HFFc6 (cell line): ENCODE results near the gene IGFBP6. TPM values are rescaled to one million over a fixed set of nuclear protein-coding genes. Genes with fewer than 3 reads are reported as not detected.

ENCODE experiments used
- DNase-seq: peaks from one replicate; pipeline ENCODE4 v3.0.0-alpha.2; 2018
- H3K27ac Mint-ChIP-seq: 2 replicates; pipeline ENCODE4 v1.8.0; 2020; ENCODE audit warnings: mild to moderate bottlenecking, mixed read lengths
- H3K27me3 Mint-ChIP-seq: 2 replicates; pipeline ENCODE4 v1.8.0; 2021; ENCODE audit warnings: mild to moderate bottlenecking, moderate library complexity, mixed read lengths; ENCODE audit not compliant: insufficient read depth
- H3K36me3 Mint-ChIP-seq: 2 replicates; pipeline ENCODE4 v1.8.0; 2021; ENCODE audit warnings: low read depth, mixed read lengths
- H3K4me1 Mint-ChIP-seq: 2 replicates; pipeline ENCODE4 v1.8.0; 2020; ENCODE audit warnings: low read depth, mixed read lengths
- H3K4me3 Mint-ChIP-seq: 2 replicates; pipeline ENCODE4 v1.8.0; 2020; ENCODE audit warnings: mild to moderate bottlenecking, moderate library complexity, mixed read lengths
- H3K9me3 Mint-ChIP-seq: 2 replicates; pipeline ENCODE4 v1.8.0; 2020; ENCODE audit warnings: mild to moderate bottlenecking, mixed read lengths
- total RNA-seq, 6 experiments: library from RNA; stranded (reverse); fragmentation: NEBNext Ultra II Directional; extraction: Animal tissue kit (Norgen Biotek cat#: 25700); gene quantifications; 2 replicates in 1 of 6; 3 replicates in 5 of 6; pipeline ENCODE4 v1.2.3, GENCODE V29; 2021
- TF ChIP-seq, protein P1 (sequence below): fragments of 200-600 bp; sonication (generic); IDR thresholded peaks from 2 replicates; pipeline ENCODE4 v1.5.0; 2021; ENCODE audit warnings: antibody characterized with exemption, mild to moderate bottlenecking

Gene IGFBP6
- total RNA-seq, 6 experiments from 2014 or later = 317 to 444 (median 430) TPM

DNA sequence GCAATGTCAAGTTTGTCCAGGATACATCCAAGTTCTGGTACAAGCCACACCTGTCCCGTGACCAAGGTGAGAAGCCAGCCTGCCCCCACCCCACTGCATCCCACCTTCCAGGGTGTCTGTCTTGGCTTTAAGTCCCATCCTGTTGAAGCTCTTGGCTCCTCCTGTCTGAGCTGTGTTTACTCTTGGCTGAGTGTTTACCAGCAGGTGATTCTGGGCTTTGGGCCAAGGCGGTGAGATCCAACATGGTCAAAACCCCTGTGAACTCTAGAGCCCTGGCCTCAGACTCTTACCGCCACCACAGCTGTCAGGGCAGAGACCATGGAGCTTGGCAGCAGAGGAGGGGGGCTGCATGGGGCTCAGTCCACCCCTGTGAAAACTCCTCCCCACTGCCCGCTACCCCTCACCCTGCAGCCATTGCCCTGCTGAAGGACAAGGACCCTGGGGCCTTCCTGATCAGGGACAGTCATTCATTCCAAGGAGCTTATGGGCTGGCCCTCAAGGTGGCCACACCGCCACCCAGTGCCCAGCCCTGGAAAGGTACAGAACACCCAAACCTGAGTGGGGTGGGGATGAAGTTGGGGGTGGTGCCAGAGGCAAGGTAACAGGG is 36.0 kb upstream of the IGFBP6 start:
- peaks cover 33% of the 10 kb centered on the region for H3K27me3 Mint-ChIP-seq
- no peaks in the 10 kb centered on the region for H3K9me3 Mint-ChIP-seq
- peaks cover 39% of the 10 kb centered on the region for H3K4me1 Mint-ChIP-seq
- no peaks in the 10 kb centered on the region; the same call in 1 of the 2 replicates for H3K36me3 Mint-ChIP-seq
- no peak for DNase-seq
- H3K4me3 Mint-ChIP-seq = no peak overlapping the region
- H3K27ac Mint-ChIP-seq = peak overlapping the region; percentile 36
- TF ChIP-seq, protein P1, sequence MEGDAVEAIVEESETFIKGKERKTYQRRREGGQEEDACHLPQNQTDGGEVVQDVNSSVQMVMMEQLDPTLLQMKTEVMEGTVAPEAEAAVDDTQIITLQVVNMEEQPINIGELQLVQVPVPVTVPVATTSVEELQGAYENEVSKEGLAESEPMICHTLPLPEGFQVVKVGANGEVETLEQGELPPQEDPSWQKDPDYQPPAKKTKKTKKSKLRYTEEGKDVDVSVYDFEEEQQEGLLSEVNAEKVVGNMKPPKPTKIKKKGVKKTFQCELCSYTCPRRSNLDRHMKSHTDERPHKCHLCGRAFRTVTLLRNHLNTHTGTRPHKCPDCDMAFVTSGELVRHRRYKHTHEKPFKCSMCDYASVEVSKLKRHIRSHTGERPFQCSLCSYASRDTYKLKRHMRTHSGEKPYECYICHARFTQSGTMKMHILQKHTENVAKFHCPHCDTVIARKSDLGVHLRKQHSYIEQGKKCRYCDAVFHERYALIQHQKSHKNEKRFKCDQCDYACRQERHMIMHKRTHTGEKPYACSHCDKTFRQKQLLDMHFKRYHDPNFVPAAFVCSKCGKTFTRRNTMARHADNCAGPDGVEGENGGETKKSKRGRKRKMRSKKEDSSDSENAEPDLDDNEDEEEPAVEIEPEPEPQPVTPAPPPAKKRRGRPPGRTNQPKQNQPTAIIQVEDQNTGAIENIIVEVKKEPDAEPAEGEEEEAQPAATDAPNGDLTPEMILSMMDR = peak; percentile 47

DNA sequence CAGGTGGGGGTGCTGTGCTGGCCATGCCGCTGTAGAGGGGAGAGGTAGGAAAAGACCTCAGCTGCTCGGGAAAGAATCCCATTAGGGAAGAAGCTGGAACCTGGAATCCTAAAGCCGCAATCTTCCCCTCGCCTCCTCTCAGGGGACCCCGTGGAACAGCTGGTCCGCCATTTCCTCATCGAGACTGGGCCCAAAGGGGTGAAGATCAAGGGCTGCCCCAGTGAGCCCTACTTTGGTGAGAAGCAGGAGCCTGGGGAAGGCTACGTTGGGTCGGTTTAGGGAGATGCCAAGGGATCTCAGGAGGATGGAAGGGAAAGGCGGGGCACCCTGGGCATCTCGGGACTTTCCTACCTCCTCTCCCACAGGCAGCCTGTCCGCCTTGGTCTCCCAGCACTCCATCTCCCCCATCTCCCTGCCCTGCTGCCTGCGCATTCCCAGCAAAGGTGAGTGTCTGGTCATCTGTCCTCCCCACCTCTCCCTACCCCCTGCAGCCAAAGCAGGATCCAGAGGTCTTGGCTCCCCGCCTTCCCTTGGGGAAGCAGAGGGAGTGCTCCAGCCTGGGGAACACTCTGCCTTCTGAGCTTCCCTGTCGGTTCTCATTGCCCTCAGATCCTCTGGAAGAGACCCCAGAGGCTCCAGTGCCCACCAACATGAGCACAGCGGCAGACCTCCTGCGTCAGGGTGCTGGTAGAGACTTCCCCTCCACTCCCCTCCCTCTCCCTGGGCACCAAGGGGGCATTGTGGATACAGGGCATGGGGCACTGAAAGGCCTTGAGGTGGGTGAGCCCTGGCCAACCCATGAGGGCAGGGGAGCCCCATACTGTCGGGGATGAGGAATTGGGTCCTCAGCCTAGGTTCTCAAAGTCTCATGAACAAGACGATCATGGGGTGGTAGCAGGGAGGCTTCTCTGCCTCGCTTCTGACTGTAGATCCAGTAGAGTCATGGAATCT is 35.2 kb upstream of the IGFBP6 start:
- no peaks in the 10 kb centered on the region for H3K9me3 Mint-ChIP-seq
- no peaks in the 10 kb centered on the region; the same call in 1 of the 2 replicates for H3K36me3 Mint-ChIP-seq
- no peak for DNase-seq
- TF ChIP-seq, protein P1 = no peak
- H3K27ac Mint-ChIP-seq = peak overlapping the region; percentile 74
- peaks cover 45% of the 10 kb centered on the region for H3K4me1 Mint-ChIP-seq
- peaks cover 34% of the 10 kb centered on the region for H3K27me3 Mint-ChIP-seq
- H3K4me3 Mint-ChIP-seq = no peak overlapping the region; the same call in 1 of the 2 replicates

DNA sequence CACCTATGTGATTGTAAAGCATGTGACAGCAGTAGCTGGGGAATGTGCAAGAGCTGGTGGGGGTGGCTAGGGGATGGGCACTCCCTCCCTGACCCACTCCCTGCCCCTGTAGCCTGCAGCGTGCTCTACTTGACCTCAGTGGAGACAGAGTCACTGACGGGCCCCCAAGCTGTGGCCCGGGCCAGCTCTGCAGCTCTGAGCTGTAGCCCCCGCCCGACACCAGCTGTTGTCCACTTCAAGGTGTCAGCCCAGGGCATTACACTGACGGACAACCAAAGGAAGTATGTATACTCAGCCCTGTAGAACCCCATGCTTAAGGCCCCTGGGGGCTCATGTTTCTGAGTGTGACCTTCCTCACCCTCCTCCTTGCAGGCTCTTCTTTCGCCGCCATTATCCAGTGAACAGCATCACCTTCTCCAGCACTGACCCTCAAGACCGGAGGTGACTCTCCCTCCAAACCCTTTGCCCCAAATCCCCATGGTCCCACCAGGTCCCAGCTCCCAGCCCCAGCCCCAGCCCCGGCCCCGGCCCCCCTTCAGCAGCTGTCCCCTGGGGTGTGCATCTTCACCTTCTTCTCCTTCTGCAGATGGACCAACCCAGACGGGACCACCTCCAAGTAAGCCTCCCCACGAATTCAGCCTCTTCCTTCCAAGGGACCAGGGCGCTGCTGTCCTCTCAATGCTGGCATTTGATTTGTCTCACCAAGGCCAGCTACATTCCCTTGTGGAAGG is 34.3 kb upstream of the IGFBP6 start:
- peaks cover 32% of the 10 kb centered on the region for H3K27me3 Mint-ChIP-seq
- H3K4me1 Mint-ChIP-seq = peaks cover 53% of the 10 kb centered on the region
- no peak overlapping the region for H3K4me3 Mint-ChIP-seq
- H3K9me3 Mint-ChIP-seq = no peaks in the 10 kb centered on the region
- H3K36me3 Mint-ChIP-seq = no peaks in the 10 kb centered on the region; the same call in 1 of the 2 replicates
- TF ChIP-seq, protein P1 = no peak
- peak overlapping the region; percentile 74 for H3K27ac Mint-ChIP-seq
- DNase-seq = no peak

DNA sequence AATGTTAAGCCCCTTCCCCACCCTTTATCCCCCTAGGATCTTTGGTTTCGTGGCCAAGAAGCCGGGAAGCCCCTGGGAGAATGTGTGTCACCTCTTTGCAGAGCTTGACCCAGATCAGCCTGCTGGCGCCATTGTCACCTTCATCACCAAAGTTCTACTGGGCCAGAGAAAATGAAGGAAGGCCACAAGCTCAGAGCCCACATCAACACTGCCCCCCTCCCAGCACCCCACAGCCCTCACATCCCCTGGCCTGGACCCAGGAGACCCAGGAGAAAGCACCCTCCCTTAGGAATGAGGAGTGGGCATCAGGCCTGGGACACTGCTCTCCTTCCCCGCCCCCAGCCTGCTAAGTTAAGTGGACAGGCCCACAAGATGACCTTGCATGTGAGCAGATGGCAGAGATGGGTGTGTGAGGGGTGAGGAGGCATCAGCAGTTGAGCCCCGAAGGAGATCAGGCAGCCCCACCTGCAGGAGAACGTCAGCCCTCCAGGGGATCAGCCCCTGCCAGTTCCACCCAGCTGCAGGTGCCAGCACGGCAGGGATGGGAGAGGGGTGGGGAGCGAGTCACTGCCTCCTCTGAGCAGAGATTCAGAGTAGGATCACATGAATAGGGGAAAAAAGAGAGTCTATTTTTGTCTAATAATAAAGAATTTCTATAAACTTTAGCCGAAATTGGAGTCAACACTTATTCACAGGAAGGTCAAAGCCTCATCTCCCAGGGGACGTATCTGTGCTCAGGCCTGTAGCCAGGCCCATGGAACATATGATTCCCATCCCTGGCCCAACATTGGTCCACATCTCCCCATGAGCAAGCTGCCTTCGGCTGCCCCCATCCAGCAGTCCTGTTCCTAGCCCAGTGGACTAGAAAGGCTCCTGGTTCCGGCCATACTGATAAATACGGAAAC is 33.5 kb upstream of the IGFBP6 start:
- H3K4me1 Mint-ChIP-seq = peaks cover 61% of the 10 kb centered on the region
- no peaks in the 10 kb centered on the region; the same call in 1 of the 2 replicates for H3K36me3 Mint-ChIP-seq
- TF ChIP-seq, protein P1 = peak; percentile 31; the same call in 1 of the 2 replicates
- H3K9me3 Mint-ChIP-seq = no peaks in the 10 kb centered on the region
- H3K4me3 Mint-ChIP-seq = no peak overlapping the region
- H3K27me3 Mint-ChIP-seq = peaks cover 35% of the 10 kb centered on the region
- H3K27ac Mint-ChIP-seq = peak overlapping the region; percentile 74
- no peak for DNase-seq
